ENCODE results near the gene ZNF429. TPM values are rescaled to one million over a fixed set of nuclear protein-coding genes. Genes with fewer than 3 reads are reported as not detected.

ZNF429 gene
- total and polyA plus RNA-seq, 2 donors (not counting 3 experiments of a cell fraction or from before 2014, with no cell fraction given): 2.1 to 2.6 TPM

DNA sequence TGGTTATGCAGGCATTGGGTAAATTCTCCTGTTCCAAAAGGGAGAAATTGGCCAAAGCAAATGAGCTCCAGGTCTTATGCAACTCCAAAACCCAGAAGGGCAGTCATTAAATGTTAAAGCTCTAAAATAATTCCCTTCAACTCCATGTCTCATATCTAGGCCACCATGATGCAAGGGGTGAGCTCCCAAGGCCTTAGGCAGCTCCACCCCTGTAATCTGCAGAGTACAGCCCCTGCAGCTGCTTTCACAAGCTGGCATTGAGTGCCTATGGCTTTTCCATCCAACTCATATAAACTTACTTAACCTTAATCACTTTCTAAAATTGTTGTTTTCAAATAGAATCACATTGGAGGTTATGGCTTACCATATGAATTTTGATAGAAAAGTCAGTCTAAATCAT lies 44.7 kb upstream of the ZNF429 start:
- Histone ChIP-seq H3K4me1 (ENCODE audit: control insufficient read depth, extremely low read depth, insufficient read depth, low read length) (no peaks in the 10 kb centered on the region), H3K27ac (ENCODE audit: insufficient read depth, low read depth, low read length) (no peak overlapping the region), H3K9me1 (replicated peaks; ENCODE audit: control insufficient read depth, extremely low read depth, insufficient read depth, low read length) (no peaks in the 10 kb centered on the region), H3K4me3 (replicated peaks in 1 of 3; ENCODE audit: insufficient read depth in 1 of 3, low read depth in 1 of 3, low read length in 3 of 3) (no peak overlapping the region), H3K36me3 (ENCODE audit: control insufficient read depth in 2 of 2, extremely low read depth in 1 of 2, insufficient read depth in 2 of 2, low read length in 2 of 2) (no peaks in the 10 kb centered on the region), H3K9me3 (replicated peaks; ENCODE audit: control insufficient read depth, insufficient read depth, low read length) (no peaks in the 10 kb centered on the region), H3K9ac (replicated peaks; ENCODE audit: extremely low read depth, insufficient read depth, low read length) (no peak overlapping the region), H3K4me2 (ENCODE audit: insufficient read depth, low read length) (no peak overlapping the region), H4K20me1 (replicated peaks; ENCODE audit: control insufficient read depth, extremely low read depth, insufficient read depth, low read length) (no peaks in the 10 kb centered on the region), H2AFZ (ENCODE audit: low read depth, low read length) (no peak overlapping the region), H3K79me2 (ENCODE audit: control insufficient read depth, insufficient read depth, low read length) (no peaks in the 10 kb centered on the region), H3K27me3 (ENCODE audit: control insufficient read depth in 2 of 2, insufficient read depth in 2 of 2, low read length in 2 of 2) (no peaks in the 10 kb centered on the region)
- dilution Hi-C loops (cut with MboI; ENCODE audit: extremely low pct_ligation_motif_present, low sequenced_read_pairs): no loop called here
- DNase-seq (ENCODE audit: low read depth, low spot score) (no peak), FAIRE-seq (no peak)
- intact Hi-C loops (cut with micrococcal nuclease): no loop called here
- BruUV-seq (replicated peaks): no TSS peak
- CTCF ChIA-PET: no interaction called here
- POLR2A ChIA-PET: no interaction called here
- TF ChIP-seq EZH2 (IDR thresholded peaks at IDR 0.05; ENCODE audit: borderline replicate concordance, low read depth, low read length, severe bottlenecking) (no peak), MAX (IDR thresholded peaks at IDR 0.05; ENCODE audit: insufficient read depth, insufficient read length) (no peak), MYC (IDR thresholded peaks at IDR 0.05; ENCODE audit: low read depth, low read length) (no peak), GATA2 (IDR thresholded peaks at IDR 0.05; ENCODE audit: insufficient read depth, insufficient read length, low read depth, low read length) (no peak), CTCF (IDR thresholded peaks at IDR 0.05; ENCODE audit: extremely low read depth in 1 of 2, insufficient read depth in 1 of 2, low read depth in 1 of 2, low read length in 2 of 2) (no peak)

DNA sequence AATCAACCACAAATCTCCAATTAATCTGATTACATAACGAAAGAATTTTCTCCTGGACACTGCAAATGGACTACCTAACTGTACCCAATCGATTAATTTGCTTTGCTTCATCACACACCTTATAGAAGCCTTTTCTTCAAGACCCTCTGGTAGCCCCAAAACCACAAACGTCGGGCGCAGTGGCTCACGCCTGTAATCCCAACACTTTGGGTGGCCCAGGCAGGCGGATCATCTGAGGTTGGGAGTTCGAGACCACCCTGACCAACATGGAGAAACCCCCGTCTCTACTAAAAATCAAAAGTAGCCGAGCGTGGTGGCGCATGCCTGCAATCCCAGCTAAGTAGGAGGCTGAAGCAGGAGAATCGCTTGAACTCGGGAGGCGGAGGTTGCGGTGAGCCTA lies 42.9 kb upstream of the ZNF429 start:
- Histone ChIP-seq H3K9me3 (replicated peaks; ENCODE audit: control insufficient read depth, insufficient read depth, low read length) (no peaks in the 10 kb centered on the region), H3K4me2 (ENCODE audit: insufficient read depth, low read length) (no peak overlapping the region), H3K27me3 (ENCODE audit: control insufficient read depth in 2 of 2, insufficient read depth in 2 of 2, low read length in 2 of 2) (no peaks in the 10 kb centered on the region), H3K9ac (replicated peaks; ENCODE audit: extremely low read depth, insufficient read depth, low read length) (no peak overlapping the region), H3K79me2 (ENCODE audit: control insufficient read depth, insufficient read depth, low read length) (no peaks in the 10 kb centered on the region), H3K36me3 (ENCODE audit: control insufficient read depth in 2 of 2, extremely low read depth in 1 of 2, insufficient read depth in 2 of 2, low read length in 2 of 2) (no peaks in the 10 kb centered on the region), H4K20me1 (replicated peaks; ENCODE audit: control insufficient read depth, extremely low read depth, insufficient read depth, low read length) (no peaks in the 10 kb centered on the region), H3K27ac (ENCODE audit: insufficient read depth, low read depth, low read length) (no peak overlapping the region), H3K4me3 (replicated peaks in 1 of 3; ENCODE audit: insufficient read depth in 1 of 3, low read depth in 1 of 3, low read length in 3 of 3) (no peak overlapping the region), H3K9me1 (replicated peaks; ENCODE audit: control insufficient read depth, extremely low read depth, insufficient read depth, low read length) (no peaks in the 10 kb centered on the region), H3K4me1 (ENCODE audit: control insufficient read depth, extremely low read depth, insufficient read depth, low read length) (no peaks in the 10 kb centered on the region), H2AFZ (ENCODE audit: low read depth, low read length) (no peak overlapping the region)
- TF ChIP-seq GATA2 (IDR thresholded peaks at IDR 0.05; ENCODE audit: insufficient read depth, insufficient read length, low read depth, low read length) (no peak), CTCF (IDR thresholded peaks at IDR 0.05; ENCODE audit: extremely low read depth in 1 of 2, insufficient read depth in 1 of 2, low read depth in 1 of 2, low read length in 2 of 2) (no peak), MYC (IDR thresholded peaks at IDR 0.05; ENCODE audit: low read depth, low read length) (no peak), EZH2 (IDR thresholded peaks at IDR 0.05; ENCODE audit: borderline replicate concordance, low read depth, low read length, severe bottlenecking) (no peak), FOS (IDR thresholded peaks at IDR 0.05; ENCODE audit: borderline replicate concordance, insufficient read depth, low read length) (no peak), POLR2A (IDR thresholded peaks at IDR 0.05; ENCODE audit: low read depth, low read length) (no peak), JUN (IDR thresholded peaks at IDR 0.05; ENCODE audit: borderline replicate concordance, insufficient read depth, insufficient read length, low read depth) (no peak), MAX (IDR thresholded peaks at IDR 0.05; ENCODE audit: insufficient read depth, insufficient read length) (no peak), POLR2AphosphoS5 (IDR thresholded peaks at IDR 0.05; ENCODE audit: insufficient read depth, low read depth, low read length) (no peak)
- intact Hi-C loops (cut with micrococcal nuclease): no loop called here
- no peak for FAIRE-seq
- dilution Hi-C loops (cut with MboI; ENCODE audit: extremely low pct_ligation_motif_present, low sequenced_read_pairs): no loop called here
- BruUV-seq (replicated peaks): no TSS peak
- POLR2A ChIA-PET: no interaction called here
- DNase-seq (ENCODE audit: low read depth, low spot score): no peak
- CTCF ChIA-PET: no interaction called here

Measured in endothelial cell of umbilical vein (primary cell).